GM12801 (cell line): Measurements from ENCODE around the gene MAN1A2.

Experiments used
- TF ChIP-seq, protein P1 (sequence below): IDR thresholded peaks from one replicate; pipeline ENCODE4 v1.5.1; 2011; ENCODE audit warnings: control low read depth; ENCODE audit not compliant: insufficient read length; ENCODE audit errors: extremely low read depth

The MAN1A2 gene

DNA sequence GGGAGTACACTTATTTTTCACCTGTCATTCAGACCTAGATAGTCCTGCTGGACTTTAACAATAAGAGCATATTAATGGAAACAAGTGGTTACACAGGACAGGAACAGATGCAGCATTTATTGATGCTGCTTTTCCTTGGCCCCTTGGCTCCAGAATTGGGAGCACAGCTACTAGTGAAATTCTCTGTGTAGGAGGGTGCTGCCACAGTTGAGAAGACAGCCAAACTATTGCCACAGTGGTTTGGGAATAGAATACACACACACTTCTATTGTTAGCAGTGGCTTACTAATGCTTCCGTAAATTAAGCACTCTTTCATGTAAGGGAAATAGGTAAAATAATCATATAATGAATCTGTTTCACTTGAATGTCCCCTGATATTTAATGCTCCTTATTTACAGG lies 133.3 kb downstream of the MAN1A2 start:
- TF ChIP-seq, protein P1, sequence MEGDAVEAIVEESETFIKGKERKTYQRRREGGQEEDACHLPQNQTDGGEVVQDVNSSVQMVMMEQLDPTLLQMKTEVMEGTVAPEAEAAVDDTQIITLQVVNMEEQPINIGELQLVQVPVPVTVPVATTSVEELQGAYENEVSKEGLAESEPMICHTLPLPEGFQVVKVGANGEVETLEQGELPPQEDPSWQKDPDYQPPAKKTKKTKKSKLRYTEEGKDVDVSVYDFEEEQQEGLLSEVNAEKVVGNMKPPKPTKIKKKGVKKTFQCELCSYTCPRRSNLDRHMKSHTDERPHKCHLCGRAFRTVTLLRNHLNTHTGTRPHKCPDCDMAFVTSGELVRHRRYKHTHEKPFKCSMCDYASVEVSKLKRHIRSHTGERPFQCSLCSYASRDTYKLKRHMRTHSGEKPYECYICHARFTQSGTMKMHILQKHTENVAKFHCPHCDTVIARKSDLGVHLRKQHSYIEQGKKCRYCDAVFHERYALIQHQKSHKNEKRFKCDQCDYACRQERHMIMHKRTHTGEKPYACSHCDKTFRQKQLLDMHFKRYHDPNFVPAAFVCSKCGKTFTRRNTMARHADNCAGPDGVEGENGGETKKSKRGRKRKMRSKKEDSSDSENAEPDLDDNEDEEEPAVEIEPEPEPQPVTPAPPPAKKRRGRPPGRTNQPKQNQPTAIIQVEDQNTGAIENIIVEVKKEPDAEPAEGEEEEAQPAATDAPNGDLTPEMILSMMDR, result no peak

DNA sequence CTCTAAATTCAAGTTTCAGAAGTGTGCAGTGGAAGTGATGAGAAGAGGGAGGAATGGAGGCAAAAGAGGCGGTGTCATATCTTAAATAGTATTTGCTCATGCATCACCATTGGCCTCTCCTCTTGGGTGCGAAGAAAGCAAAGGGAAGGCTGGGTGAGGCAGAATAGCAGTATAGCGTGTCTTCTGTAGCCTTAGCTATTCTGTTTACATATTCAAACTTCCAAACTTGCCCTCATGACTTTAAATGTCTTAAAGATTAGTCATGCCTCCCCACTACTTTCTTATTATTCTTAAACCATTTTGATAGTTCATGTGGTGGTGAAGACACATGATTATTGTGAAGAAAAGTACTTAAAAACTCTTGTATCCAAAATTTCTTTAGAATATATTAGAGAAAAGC lies 134.0 kb downstream of the MAN1A2 start:
- TF ChIP-seq, protein P1, result no peak

DNA sequence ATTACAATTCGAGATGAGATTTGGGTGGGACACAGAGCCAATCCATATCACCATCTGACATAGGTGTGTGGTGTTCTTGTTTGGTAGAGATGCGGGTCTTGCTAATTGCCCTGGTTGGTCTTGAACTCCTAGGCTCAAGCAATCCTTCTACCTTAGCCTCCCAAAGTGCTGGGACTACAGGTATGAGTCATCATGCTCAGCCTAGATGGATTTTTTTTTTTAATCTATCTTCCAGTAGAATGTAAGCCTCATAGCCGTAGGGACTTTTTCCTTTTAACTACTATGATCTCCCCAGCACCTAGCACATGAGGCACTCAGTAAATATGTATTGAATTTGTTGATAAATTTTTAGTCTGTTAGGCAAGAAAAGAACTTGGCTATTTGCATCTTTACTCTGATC lies 144.0 kb downstream of the MAN1A2 start:
- TF ChIP-seq, protein P1, result no peak

DNA sequence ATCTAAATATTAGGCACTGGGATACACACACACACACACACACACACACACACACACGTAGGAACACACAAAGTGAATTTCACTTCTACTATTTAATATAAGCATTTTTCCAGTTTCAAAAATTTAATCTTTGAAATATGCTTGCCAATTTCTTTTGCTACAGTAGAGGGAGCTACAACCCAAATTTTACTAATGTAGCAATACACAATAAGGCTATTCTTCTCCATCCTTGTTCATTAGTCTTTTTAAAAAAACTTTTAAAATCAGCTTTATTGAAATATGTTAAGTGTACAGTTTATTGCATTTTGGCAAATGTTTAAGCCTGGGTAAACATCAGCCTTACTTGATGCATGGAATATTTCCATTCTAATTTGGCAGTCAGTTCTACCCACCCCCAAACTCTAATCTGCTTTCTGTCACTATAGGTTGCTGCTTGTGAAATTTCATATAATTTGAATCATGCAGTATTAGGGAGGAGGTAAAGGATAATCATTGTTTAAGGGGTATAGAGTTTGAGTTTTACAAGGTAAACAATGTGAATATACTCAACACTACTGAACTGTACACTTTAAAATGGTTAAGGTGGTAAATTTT lies 145.6 kb downstream of the MAN1A2 start:
- TF ChIP-seq, protein P1, result no peak

DNA sequence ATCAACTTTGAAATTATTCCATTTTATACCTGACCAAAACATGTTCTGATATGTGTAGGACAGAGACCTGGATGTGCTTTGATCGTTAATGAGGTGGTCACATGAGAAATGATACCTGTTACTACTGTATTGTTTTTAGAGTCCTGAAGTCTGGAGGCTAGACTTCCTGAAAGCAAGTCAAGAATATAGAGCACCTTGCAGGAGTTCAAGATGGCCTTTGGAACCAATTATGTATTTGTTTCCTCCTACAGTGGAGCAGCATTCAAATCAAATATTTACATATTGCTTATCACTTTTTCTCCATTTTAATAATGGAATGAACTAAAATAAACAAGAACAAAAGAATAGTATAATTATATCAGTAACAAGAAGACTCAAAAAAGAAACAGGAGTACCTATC lies 155.9 kb downstream of the MAN1A2 start:
- TF ChIP-seq, protein P1, result no peak

DNA sequence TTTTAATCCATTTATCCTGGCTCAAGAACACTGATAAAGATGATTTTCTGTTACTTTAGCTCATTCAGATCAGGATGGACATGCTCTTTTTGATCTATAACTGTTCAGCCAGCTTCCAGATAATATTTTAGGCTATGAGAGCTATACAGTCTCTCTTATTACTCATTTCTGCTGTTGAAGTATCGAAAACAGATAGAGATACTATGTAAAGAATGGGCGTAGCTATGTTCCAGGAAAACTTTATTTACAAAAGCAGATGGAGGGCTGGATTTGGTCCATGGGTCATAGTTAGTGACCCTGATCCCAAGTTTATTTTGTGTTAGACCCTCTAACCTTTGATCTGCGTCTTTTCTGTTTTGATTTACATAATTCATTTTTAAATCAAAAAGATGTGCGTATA lies 159.8 kb downstream of the MAN1A2 start:
- TF ChIP-seq, protein P1, result no peak

DNA sequence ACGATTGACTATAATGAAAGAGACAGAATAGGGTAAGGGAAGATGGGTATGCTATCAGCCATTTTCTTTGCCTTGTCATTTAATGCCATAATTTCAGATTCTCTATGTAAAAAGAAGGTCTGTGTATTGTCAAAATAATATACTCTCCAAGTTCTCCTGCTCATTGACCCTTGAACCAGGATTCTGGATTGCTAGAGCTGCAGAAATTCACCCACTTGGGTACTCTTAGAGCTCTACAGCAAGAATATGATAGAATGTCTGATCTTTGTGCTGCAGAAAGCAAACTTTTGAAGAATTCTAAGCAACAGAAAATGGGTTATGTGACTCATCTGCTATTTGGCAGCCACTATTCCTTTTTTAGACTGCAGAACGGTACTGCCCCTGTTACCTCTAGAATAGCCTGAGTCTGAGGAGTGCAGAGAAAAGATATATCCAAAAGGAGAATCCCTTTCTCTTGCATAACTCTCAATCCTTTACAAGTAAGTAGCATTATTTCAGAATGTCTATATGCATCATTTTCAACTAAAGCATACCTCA lies 160.4 kb downstream of the MAN1A2 start:
- TF ChIP-seq, protein P1, result no peak

DNA sequence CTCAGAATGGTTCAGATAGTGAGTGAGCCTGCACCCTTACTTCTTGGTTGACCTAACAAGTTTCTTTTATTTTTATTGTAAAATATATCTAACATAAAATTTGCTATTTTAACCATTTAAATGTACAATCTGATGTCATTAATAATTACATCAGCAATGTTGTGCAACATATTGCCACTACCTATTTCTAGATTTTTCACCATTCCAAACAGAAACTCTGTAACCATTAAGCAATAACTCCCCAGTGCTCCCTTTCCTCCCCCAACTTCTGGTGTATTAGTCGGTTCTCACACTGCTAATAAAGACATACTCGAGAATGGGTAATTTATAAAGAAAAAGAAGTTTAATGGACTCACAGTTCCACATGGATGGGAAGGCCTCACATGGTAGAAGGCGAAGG lies 162.4 kb downstream of the MAN1A2 start:
- TF ChIP-seq, protein P1, result no peak
